K562 (cell line): ENCODE results near the gene AQP5. TPM values are rescaled to one million over a fixed set of nuclear protein-coding genes. Genes with fewer than 3 reads are reported as not detected.

Experiments
- ATAC-seq: fragments of 200-7000 bp; cut with Tn5 transposase; 3 replicates; pipeline ENCODE4 v1.9.1; 2020; ENCODE audit warnings: moderate library complexity
- BruUV-seq: library from RNA; stranded (reverse); fragments of 400-500 nt; replicated peaks from 2 replicates; lab custom pipeline; 2021; lab: Mats Ljungman, UMichigan
- CTCF ChIA-PET: fragments of 300-600 bp; formaldehyde crosslinking; extraction: SDS; loops from one replicate; lab custom pipeline; 2021; ENCODE audit warnings: low intra/inter-chr PET ratio; lab: Yijun Ruan, JAX
- POLR2A ChIA-PET: fragments of 300-600, 350-650 bp; sonication (Branson Sonifier 250); formaldehyde crosslinking; extraction: SDS; loops from one replicate; lab custom pipeline; 2021; ENCODE audit warnings: antibody characterized with exemption, inconsistent platforms; lab: Yijun Ruan, JAX
- DNase-seq, 4 experiments: peaks; one replicate each; pipeline versions ENCODE4 v3.0.0 to v3.0.0-alpha.2; 2011 to 2018; ENCODE audit warnings: low spot score in 3 of 4, mixed read lengths in 3 of 4; ENCODE audit errors: extremely low read depth in 1 of 4
- FAIRE-seq: peaks from 2 replicates; lab custom pipeline; 2011; peaks lifted over from hg19 to GRCh38; lab: Jason Lieb, UNC
- H2AFZ ChIP-seq: 2 replicates; pipeline ENCODE4 v1.6.0; 2011; ENCODE audit warnings: low read depth, low read length, control low read depth, inconsistent platforms
- H3K27ac ChIP-seq: fragments of 200-600 bp; 3 replicates; pipeline ENCODE4 v1.8.0; 2011; ENCODE audit warnings: low read depth, mild to moderate bottlenecking, control low read depth, inconsistent platforms, low read length, moderate library complexity, mixed read lengths; ENCODE audit errors: extremely low read depth
- H3K27me3 ChIP-seq, 2 experiments: fragments of 300-600 bp in 1 of 2; 2 replicates in 1 of 2; 3 replicates in 1 of 2; pipeline versions ENCODE4 v1.6.0 to v1.8.0; 2011; ENCODE audit warnings: inconsistent platforms in 2 of 2, low read length in 2 of 2, mild to moderate bottlenecking in 1 of 2, mixed read lengths in 1 of 2, moderate library complexity in 1 of 2; ENCODE audit not compliant: control insufficient read depth in 2 of 2, insufficient read depth in 2 of 2
- H3K36me3 ChIP-seq: fragments of 300-600 bp; 3 replicates; pipeline ENCODE4 v1.8.0; 2011; ENCODE audit warnings: mild to moderate bottlenecking, low read length, inconsistent platforms; ENCODE audit not compliant: control insufficient read depth, insufficient read depth
- H3K4me1 ChIP-seq, 2 experiments: fragments of 200-600 bp in 1 of 2; replicated peaks in 1 of 2; 2 replicates in 1 of 2; 3 replicates in 1 of 2; pipeline versions ENCODE4 v1.5.1 to v1.8.0; 2011; ENCODE audit warnings: inconsistent platforms in 2 of 2, low read length in 2 of 2, mild to moderate bottlenecking in 1 of 2, mixed read lengths in 1 of 2, moderate library complexity in 1 of 2; ENCODE audit not compliant: control insufficient read depth in 2 of 2, insufficient read depth in 2 of 2
- H3K4me2 ChIP-seq: 2 replicates; pipeline ENCODE4 v1.6.1; 2011; ENCODE audit warnings: low read length, control low read depth, inconsistent platforms, mixed read lengths; ENCODE audit not compliant: insufficient read depth
- H3K4me3 ChIP-seq: fragments of 200-600 bp; sonication (generic), shearing (Covaris generic); 2 replicates; pipeline ENCODE4 v1.5.1; 2016; ENCODE audit warnings: control low read depth, inconsistent platforms
- H3K79me2 ChIP-seq: fragments of 200-600 bp; 3 replicates; pipeline ENCODE4 v1.8.0; 2011; ENCODE audit warnings: low read length, inconsistent platforms; ENCODE audit not compliant: control insufficient read depth, insufficient read depth
- H3K9ac ChIP-seq, 2 experiments: 2 replicates each; pipeline versions ENCODE4 v1.6.0 to v1.6.1; 2011; ENCODE audit warnings: low read depth in 2 of 2, low read length in 2 of 2, control low read depth in 1 of 2, inconsistent platforms in 1 of 2, mild to moderate bottlenecking in 1 of 2, mixed read lengths in 1 of 2; ENCODE audit not compliant: insufficient read depth in 1 of 2
- H3K9me1 ChIP-seq: one replicate; pipeline ENCODE4 v1.6.0; 2011; ENCODE audit warnings: inconsistent platforms, mild to moderate bottlenecking, low read length, moderate library complexity; ENCODE audit not compliant: control insufficient read depth, insufficient read depth
- H3K9me3 ChIP-seq: replicated peaks from 2 replicates; pipeline ENCODE4 v1.5.1; 2011; ENCODE audit warnings: low read depth, low read length, inconsistent platforms; ENCODE audit not compliant: control insufficient read depth, insufficient read depth
- H4K20me1 ChIP-seq: replicated peaks from 2 replicates; pipeline ENCODE4 v1.6.1; 2011; ENCODE audit warnings: low read length, inconsistent platforms, mixed read lengths; ENCODE audit not compliant: control insufficient read depth, insufficient read depth
- EP400 ChIP-seq: fragments of 450-650 bp; IDR thresholded peaks from 2 replicates; pipeline ENCODE4 v1.6.1; 2017; ENCODE audit warnings: antibody characterized with exemption, mild to moderate bottlenecking, moderate library complexity
- HES1 ChIP-seq: fragments of 450-650 bp; IDR thresholded peaks from 2 replicates; pipeline ENCODE4 v1.6.1; 2016; ENCODE audit warnings: low read depth, mild to moderate bottlenecking, moderate library complexity
- HMGN3 ChIP-seq: IDR thresholded peaks from 2 replicates; pipeline ENCODE4 v1.6.1; 2011; ENCODE audit warnings: borderline replicate concordance, low read depth, mild to moderate bottlenecking, mixed read lengths, low read length; ENCODE audit not compliant: insufficient read length; ENCODE audit errors: extremely low read depth
- KAT2B ChIP-seq: IDR thresholded peaks from one replicate; pipeline ENCODE4 v1.6.1; 2012; ENCODE audit warnings: low read depth, mild to moderate bottlenecking, control low read depth, inconsistent platforms, low read length, moderate library complexity
- SIN3B ChIP-seq: fragments of 450-650 bp; IDR thresholded peaks from 2 replicates; pipeline ENCODE4 v1.6.1; 2017; ENCODE audit warnings: low read depth, mild to moderate bottlenecking, moderate library complexity
- SREBF2 ChIP-seq: sonication (generic); formaldehyde crosslinking; IDR thresholded peaks from 2 replicates; pipeline ENCODE4 v1.4.0; 2020; ENCODE audit warnings: mild to moderate bottlenecking, missing genetic modification reagents
- ZNF12 ChIP-seq: sonication (generic); formaldehyde crosslinking; IDR thresholded peaks from 2 replicates; pipeline ENCODE4 v1.4.0; 2020; ENCODE audit warnings: mild to moderate bottlenecking, missing genetic modification reagents
- WGBS: fragments of 100-300 bp; shearing (Covaris generic); methylation state at CpG from one replicate; pipeline ENCODE4 v1.1.6; 2016; ENCODE audit warnings: low coverage, mixed read lengths; ENCODE audit not compliant: insufficient coverage; ENCODE audit errors: missing lambda C conversion rate; 5-methylcytosine and 5-hydroxymethylcytosine counted together
- in situ Hi-C: fragments of 300-500 bp; cut with MboI; formaldehyde crosslinking; loops from 4 replicates; pipeline ENCODE4 v1.15.0; 2018; ENCODE audit warnings: inconsistent platforms, mixed read lengths
- intact Hi-C: fragments of 100-400 bp; cut with micrococcal nuclease; formaldehyde crosslinking; loops from 2 replicates; pipeline ENCODE4 v1.14.2; 2022
- polyA plus RNA-seq, 8 experiments: library from polyadenylated mRNA; depleted of rRNA in 4 of 8; stranded (reverse) in 5 of 8; unstranded in 3 of 8; fragments of >200 nt; fragmentation: Nextera tagmentation in 2 of 8; fragmentation: Illumina TruSeq in 1 of 8; extraction: Ambion mirVana in 2 of 8; extraction: Trizol in 1 of 8; gene quantifications; 2 replicates each; pipeline versions ENCODE4 v1.2.1 to v1.2.3, GENCODE V29; 2011 to 2014; ENCODE audit warnings: inconsistent platforms in 1 of 8, missing spikeins in 1 of 8
- total RNA-seq, 7 experiments: library from RNA; depleted of rRNA in 6 of 7; stranded (reverse); fragments of >200 nt in 6 of 7; fragmentation: Illumina TruSeq in 2 of 7; extraction: Trizol in 2 of 7; gene quantifications; 2 replicates each; pipeline versions ENCODE4 v1.2.1 to v1.2.3, GENCODE V29; 2011 to 2021; ENCODE audit warnings: low replicate concordance in 1 of 7

The AQP5 gene
- total and polyA plus RNA-seq, 9 of the 15 experiments (the other 6 are each of a cell fraction or from before 2014, with no cell fraction given) = not detected

GRCh38 chr12:49932023-49932422 is 29.6 kb upstream of the AQP5 start:
- ChIA-PET CTCF (interaction anchor here (0.5 kb wide), 1 partner anchor 21 kb away, joined by 7 read pairs; no protein-coding TSS in a partner anchor), POLR2A (interaction anchor here (0.5 to 3.4 kb wide), 3 partner anchors 10 to 19 kb away, joined by 3 to 12 read pairs (median 3); no protein-coding TSS in a partner anchor)
- Histone ChIP-seq H3K79me2 (no peaks in the 10 kb centered on the region), H4K20me1 (no peaks in the 10 kb centered on the region), H3K36me3 (no peaks in the 10 kb centered on the region), H3K4me3 (no peak overlapping the region), H3K9ac (no peak overlapping the region), H3K27ac (no peak overlapping the region), H3K4me1 (no peaks in the 10 kb centered on the region; a peak in 1 of 5 replicates), H3K9me1 (no peaks in the 10 kb centered on the region), H3K4me2 (no peak overlapping the region), H3K9me3 (no peaks in the 10 kb centered on the region), H3K27me3 (peaks cover 6 to 12% of the 10 kb centered on the region in 2 experiments; a peak in 2 of 5 replicates), H2AFZ (peak overlapping the region; percentile 46; the same call in 1 of the 2 replicates)
- DNase-seq (no peak), ATAC-seq (peak; percentile 47; the same call in 2 of the 3 replicates), FAIRE-seq (no peak)
- intact Hi-C loops = no loop called here
- TF ChIP-seq HMGN3 (no peak), KAT2B (no peak), SREBF2 (no peak), HES1 (no peak), ZNF12 (CRISPR knock-in tag) (no peak), EP400 (no peak), SIN3B (no peak)
- no TSS peak for BruUV-seq
- in situ Hi-C loops = no loop called here
- 42% methylated on average over 6 of the region's 7 CpGs for WGBS
